Measurements from ENCODE around the gene HECTD1.

The HECTD1 gene

GRCh38 chr14:31138301-31138700 lies 69.3 kb downstream of the HECTD1 start:
- H3K9me3 ChIP-seq (ENCODE audit: severe bottlenecking) = no peaks in the 10 kb centered on the region
- TF ChIP-seq CTCF (IDR thresholded peaks at IDR 0.05; ENCODE audit: low read depth, low read length) = no peak
- no peak overlapping the region for H3K4me3 ChIP-seq (ENCODE audit: low read depth, low read length)
- no peak overlapping the region for H3K27ac ChIP-seq
- no peak for DNase-seq
- H3K27me3 ChIP-seq (ENCODE audit: insufficient read depth, low read depth, severe bottlenecking) = no peaks in the 10 kb centered on the region
- H3K36me3 ChIP-seq = peaks cover 79% of the 10 kb centered on the region

- no peaks in the 10 kb centered on the region for H3K9me3 ChIP-seq (ENCODE audit: severe bottlenecking)
- H3K36me3 ChIP-seq = peaks cover 82% of the 10 kb centered on the region
- no peak overlapping the region for H3K4me3 ChIP-seq (ENCODE audit: low read depth, low read length)
- no peak overlapping the region for H3K27ac ChIP-seq
- DNase-seq = no peak
- no peaks in the 10 kb centered on the region for H3K27me3 ChIP-seq (ENCODE audit: insufficient read depth, low read depth, severe bottlenecking)
- TF ChIP-seq CTCF (IDR thresholded peaks at IDR 0.05; ENCODE audit: low read depth, low read length) = no peak
Measured at GRCh38 chr14:31137214-31137889, 70.2 kb downstream of the HECTD1 start.

- Histone ChIP-seq H3K27ac (no peak overlapping the region), H3K27me3 (ENCODE audit: insufficient read depth, low read depth, severe bottlenecking) (no peaks in the 10 kb centered on the region), H3K4me3 (ENCODE audit: low read depth, low read length) (no peak overlapping the region), H3K9me3 (ENCODE audit: severe bottlenecking) (no peaks in the 10 kb centered on the region), H3K36me3 (peaks cover 78% of the 10 kb centered on the region)
- TF ChIP-seq CTCF (IDR thresholded peaks at IDR 0.05; ENCODE audit: low read depth, low read length) = no peak
- no peak for DNase-seq
Measured at GRCh38 chr14:31133133-31133532, 74.5 kb downstream of the HECTD1 start.

GRCh38 chr14:31128601-31129526 lies 78.7 kb downstream of the HECTD1 start:
- Histone ChIP-seq H3K4me3 (ENCODE audit: low read depth, low read length) (no peak overlapping the region), H3K36me3 (peaks cover 74% of the 10 kb centered on the region), H3K27me3 (ENCODE audit: insufficient read depth, low read depth, severe bottlenecking) (no peaks in the 10 kb centered on the region), H3K9me3 (ENCODE audit: severe bottlenecking) (no peaks in the 10 kb centered on the region), H3K27ac (no peak overlapping the region)
- TF ChIP-seq CTCF (IDR thresholded peaks at IDR 0.05; ENCODE audit: low read depth, low read length) = no peak
- no peak for DNase-seq

GRCh38 chr14:31127690-31128089 lies 79.9 kb downstream of the HECTD1 start:
- Histone ChIP-seq H3K4me3 (ENCODE audit: low read depth, low read length) (no peak overlapping the region), H3K27me3 (ENCODE audit: insufficient read depth, low read depth, severe bottlenecking) (no peaks in the 10 kb centered on the region), H3K36me3 (peaks cover 76% of the 10 kb centered on the region), H3K9me3 (ENCODE audit: severe bottlenecking) (no peaks in the 10 kb centered on the region), H3K27ac (no peak overlapping the region)
- DNase-seq = no peak
- no peak for TF ChIP-seq CTCF (IDR thresholded peaks at IDR 0.05; ENCODE audit: low read depth, low read length)

All from WERI-Rb-1 (cell line).